Measurements from ENCODE around the gene MYMX. TPM values are rescaled to one million over a fixed set of nuclear protein-coding genes. Genes with fewer than 3 reads are reported as not detected.

The MYMX gene
- total RNA-seq, 1 experiment from 2014 or later: not detected

- intact Hi-C loops (cut with micrococcal nuclease; ENCODE audit: unreplicated experiment): no loop called here
- POLR2A ChIA-PET (ENCODE audit: low non-redundant PET): no interaction called here
- BruUV-seq (replicated peaks): no TSS peak
Observed at GRCh38 chr6:44198684-44199083, 18.0 kb upstream of the MYMX start.

GRCh38 chr6:44199883-44200282 lies 16.8 kb upstream of the MYMX start:
- Histone ChIP-seq H3K4me1 (ENCODE audit: insufficient read depth, low read length, poor library complexity, severe bottlenecking) (no peaks in the 10 kb centered on the region), H3K27me3 (replicated peaks; ENCODE audit: insufficient read depth, low read depth, low read length, poor library complexity) (no peaks in the 10 kb centered on the region), H3K9me3 (ENCODE audit: low read depth, low read length, poor library complexity, severe bottlenecking) (no peaks in the 10 kb centered on the region), H3K4me3 (ENCODE audit: low read depth, low read length, poor library complexity, severe bottlenecking) (no peak overlapping the region), H3K27ac (ENCODE audit: low read depth, low read length, poor library complexity, severe bottlenecking) (no peak overlapping the region), H3K36me3 (ENCODE audit: insufficient read depth, low read length, poor library complexity, severe bottlenecking) (no peaks in the 10 kb centered on the region)
- BruUV-seq (replicated peaks): no TSS peak
- intact Hi-C loops (cut with micrococcal nuclease; ENCODE audit: unreplicated experiment): no loop called here
- TF ChIP-seq CTCF (conservative IDR thresholded peaks at IDR 0.05; ENCODE audit: low read depth, low read length) (no peak), EZH2 (IDR thresholded peaks at IDR 0.05; ENCODE audit: borderline replicate concordance, low read depth, low read length, poor library complexity, severe bottlenecking) (no peak)
- ChIA-PET POLR2A (ENCODE audit: low non-redundant PET) (no interaction called here), CTCF (no interaction called here)
- no peak for DNase-seq (ENCODE audit: low spot score)

More at GRCh38 chr6:44198684-44199083, 18.0 kb upstream of the MYMX start:
- H3K4me1 ChIP-seq (ENCODE audit: insufficient read depth, low read length, poor library complexity, severe bottlenecking): no peaks in the 10 kb centered on the region
- no peak overlapping the region for H3K4me3 ChIP-seq (ENCODE audit: low read depth, low read length, poor library complexity, severe bottlenecking)
- no peak for DNase-seq (ENCODE audit: low spot score)
- H3K36me3 ChIP-seq (ENCODE audit: insufficient read depth, low read length, poor library complexity, severe bottlenecking): no peaks in the 10 kb centered on the region
- TF ChIP-seq EZH2 (IDR thresholded peaks at IDR 0.05; ENCODE audit: borderline replicate concordance, low read depth, low read length, poor library complexity, severe bottlenecking) (no peak), CTCF (conservative IDR thresholded peaks at IDR 0.05; ENCODE audit: low read depth, low read length) (no peak)
- CTCF ChIA-PET: no interaction called here
- no peaks in the 10 kb centered on the region for H3K27me3 ChIP-seq (replicated peaks; ENCODE audit: insufficient read depth, low read depth, low read length, poor library complexity)
- no peaks in the 10 kb centered on the region for H3K9me3 ChIP-seq (ENCODE audit: low read depth, low read length, poor library complexity, severe bottlenecking)
- H3K27ac ChIP-seq (ENCODE audit: low read depth, low read length, poor library complexity, severe bottlenecking): no peak overlapping the region

DNA sequence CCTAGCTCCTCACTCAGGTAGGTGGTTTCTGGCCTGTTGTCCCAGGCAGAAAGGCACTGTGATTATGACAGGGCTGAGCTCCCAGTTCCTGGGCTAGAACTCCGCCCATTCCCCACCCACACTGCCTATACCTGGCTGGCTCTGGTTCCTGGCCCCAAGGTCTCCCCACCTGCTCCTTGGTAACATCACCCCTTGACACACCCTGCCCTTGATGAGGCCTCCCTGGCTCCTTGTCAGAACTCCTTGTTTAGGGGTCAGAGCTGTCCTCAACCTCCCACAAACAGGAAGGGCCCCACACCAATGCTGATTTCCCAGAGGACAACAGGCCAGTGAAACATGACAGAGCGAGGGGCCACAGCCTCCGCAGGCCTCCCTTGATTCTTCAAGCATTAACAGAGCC lies 15.5 kb upstream of the MYMX start:
- TF ChIP-seq CTCF (conservative IDR thresholded peaks at IDR 0.05; ENCODE audit: low read depth, low read length): no peak
- TF ChIP-seq EZH2 (IDR thresholded peaks at IDR 0.05; ENCODE audit: borderline replicate concordance, low read depth, low read length, poor library complexity, severe bottlenecking): no peak
- BruUV-seq (replicated peaks): no TSS peak
- intact Hi-C loops (cut with micrococcal nuclease; ENCODE audit: unreplicated experiment): no loop called here
- Histone ChIP-seq H3K4me3 (ENCODE audit: low read depth, low read length, poor library complexity, severe bottlenecking) (no peak overlapping the region), H3K36me3 (ENCODE audit: insufficient read depth, low read length, poor library complexity, severe bottlenecking) (no peaks in the 10 kb centered on the region), H3K9me3 (ENCODE audit: low read depth, low read length, poor library complexity, severe bottlenecking) (no peaks in the 10 kb centered on the region), H3K4me1 (ENCODE audit: insufficient read depth, low read length, poor library complexity, severe bottlenecking) (no peaks in the 10 kb centered on the region), H3K27me3 (replicated peaks; ENCODE audit: insufficient read depth, low read depth, low read length, poor library complexity) (no peaks in the 10 kb centered on the region), H3K27ac (ENCODE audit: low read depth, low read length, poor library complexity, severe bottlenecking) (no peak overlapping the region)
- no peak for DNase-seq (ENCODE audit: low spot score)
- POLR2A ChIA-PET (ENCODE audit: low non-redundant PET): interaction anchor here (0.6 kb wide), 1 partner anchor 45 kb away, joined by 3 read pairs; no protein-coding TSS in a partner anchor
- CTCF ChIA-PET: no interaction called here

Measured in A673 (cell line).